ENCODE measurements around the gene ADGRB2. TPM values are rescaled to one million over a fixed set of nuclear protein-coding genes. Genes with fewer than 3 reads are reported as not detected.

ADGRB2 gene
- total RNA-seq, 4 donors from 2014 or later = 0.18 to 2.1 (median 0.86) TPM

GRCh38 chr1:31752258-31752657 is 11.9 kb downstream of the ADGRB2 start:
- no peak for DNase-seq
- peaks cover 7 to 13% (median 11%) of the 10 kb centered on the region in 3 donors for H3K4me1 ChIP-seq
- no peaks in the 10 kb centered on the region for H3K36me3 ChIP-seq
- H3K27ac ChIP-seq = no peak overlapping the region
- H3K9me3 ChIP-seq = no peaks in the 10 kb centered on the region
- TF ChIP-seq POLR2A (IDR thresholded peaks at IDR 0.05) (no peak), CTCF (IDR thresholded peaks at IDR 0.05) (no peak)
- H3K27me3 ChIP-seq = peaks cover 0 to 38% (median 0%) of the 10 kb centered on the region in 4 donors
- intact Hi-C loops (cut with DNase I) = no loop called here
- no peak overlapping the region for H3K4me3 ChIP-seq
- WGBS, 2 donors = 66 to 75% methylated on average over 3 of the region's 7 CpGs

GRCh38 chr1:31751822-31752241 is 12.3 kb downstream of the ADGRB2 start:
- H3K27me3 ChIP-seq = peaks cover 0 to 38% (median 0%) of the 10 kb centered on the region in 4 donors
- no peaks in the 10 kb centered on the region for H3K9me3 ChIP-seq
- no peak overlapping the region for H3K4me3 ChIP-seq
- 60 to 71% methylated on average over 1 to 5 of the region's 5 CpGs for WGBS, 2 donors
- no peak for DNase-seq
- intact Hi-C loops (cut with DNase I) = no loop called here
- H3K27ac ChIP-seq = no peak overlapping the region
- no peaks in the 10 kb centered on the region for H3K36me3 ChIP-seq
- H3K4me1 ChIP-seq = peaks cover 7 to 13% (median 11%) of the 10 kb centered on the region in 3 donors
- TF ChIP-seq POLR2A (IDR thresholded peaks at IDR 0.05) = no peak
- no peak for TF ChIP-seq CTCF (IDR thresholded peaks at IDR 0.05)

- WGBS, 2 donors = 34 to 43% methylated on average over 7 to 11 of the region's 11 CpGs
- no peak overlapping the region for H3K4me3 ChIP-seq
- H3K27me3 ChIP-seq = peaks cover 0 to 38% (median 0%) of the 10 kb centered on the region in 4 donors
- DNase-seq = no peak
- TF ChIP-seq POLR2A (IDR thresholded peaks at IDR 0.05) (no peak), CTCF (IDR thresholded peaks at IDR 0.05) (no peak)
- intact Hi-C loops (cut with DNase I) = no loop called here
- no peak overlapping the region for H3K27ac ChIP-seq
- no peaks in the 10 kb centered on the region for H3K36me3 ChIP-seq
- H3K9me3 ChIP-seq = no peaks in the 10 kb centered on the region
- H3K4me1 ChIP-seq = peaks cover 7 to 19% (median 11%) of the 10 kb centered on the region in 3 donors
Measured at GRCh38 chr1:31750858-31751510, 13.2 kb downstream of the ADGRB2 start.

- Histone ChIP-seq H3K4me3 (no peak overlapping the region), H3K36me3 (no peaks in the 10 kb centered on the region), H3K9me3 (no peaks in the 10 kb centered on the region), H3K27ac (no peak overlapping the region), H3K4me1 (peaks cover 7 to 23% (median 11%) of the 10 kb centered on the region in 3 donors), H3K27me3 (peaks cover 0 to 38% (median 0%) of the 10 kb centered on the region in 4 donors)
- TF ChIP-seq POLR2A (IDR thresholded peaks at IDR 0.05) = no peak
- TF ChIP-seq CTCF (IDR thresholded peaks at IDR 0.05) = no peak
- 61 to 80% methylated on average over 6 to 7 of the region's 7 CpGs for WGBS, 2 donors
- no peak for DNase-seq
- intact Hi-C loops (cut with DNase I) = no loop called here
Measured at GRCh38 chr1:31749785-31750735, 14.1 kb downstream of the ADGRB2 start.

- no peaks in the 10 kb centered on the region for H3K36me3 ChIP-seq
- H3K9me3 ChIP-seq = no peaks in the 10 kb centered on the region
- peaks cover 0 to 32% (median 0%) of the 10 kb centered on the region in 4 donors for H3K27me3 ChIP-seq
- DNase-seq = no peak
- H3K27ac ChIP-seq = no peak overlapping the region
- no peak overlapping the region for H3K4me3 ChIP-seq
- H3K4me1 ChIP-seq = peaks cover 0 to 12% (median under 1%) of the 10 kb centered on the region in 3 donors
- TF ChIP-seq POLR2A (IDR thresholded peaks at IDR 0.05) = no peak
- WGBS, 2 donors = 74% methylated on average over 2 of the region's 4 CpGs; no CpG with 5 or more reads in 1 of the 2 donors
- intact Hi-C loops (cut with DNase I) = no loop called here
Measured at GRCh38 chr1:31748365-31748764, 15.8 kb downstream of the ADGRB2 start.

All from esophagus squamous epithelium (tissue), 5 donors.